GM12874 (cell line): ENCODE data around the gene ADIG.

Experiments used
- TF ChIP-seq, protein P1 (sequence below): IDR thresholded peaks from 2 replicates; pipeline ENCODE4 v1.5.1; 2011; ENCODE audit warnings: low read depth, mild to moderate bottlenecking, control low read depth, low read length, moderate library complexity; ENCODE audit not compliant: insufficient read depth

ADIG gene

DNA sequence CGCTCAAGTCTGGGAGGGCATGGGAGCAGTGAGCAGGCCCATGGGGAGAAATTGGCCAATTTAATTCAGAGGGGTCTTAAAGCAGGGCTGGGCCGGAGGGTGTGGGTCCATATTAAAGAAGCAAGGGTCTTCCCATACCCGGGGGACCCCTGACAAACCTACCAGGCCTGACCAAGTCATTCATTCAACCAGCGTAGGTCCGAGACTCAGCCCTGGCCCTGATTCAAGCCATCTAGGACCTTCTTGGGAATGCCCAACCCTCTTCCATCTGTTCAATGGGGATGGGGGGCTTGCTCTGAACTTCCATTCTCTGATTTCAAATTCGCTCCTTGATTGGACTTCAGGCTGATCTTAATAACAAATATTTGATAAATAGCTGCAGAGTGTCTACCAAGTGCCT is 7.3 kb downstream of the ADIG start:
- TF ChIP-seq, protein P1, sequence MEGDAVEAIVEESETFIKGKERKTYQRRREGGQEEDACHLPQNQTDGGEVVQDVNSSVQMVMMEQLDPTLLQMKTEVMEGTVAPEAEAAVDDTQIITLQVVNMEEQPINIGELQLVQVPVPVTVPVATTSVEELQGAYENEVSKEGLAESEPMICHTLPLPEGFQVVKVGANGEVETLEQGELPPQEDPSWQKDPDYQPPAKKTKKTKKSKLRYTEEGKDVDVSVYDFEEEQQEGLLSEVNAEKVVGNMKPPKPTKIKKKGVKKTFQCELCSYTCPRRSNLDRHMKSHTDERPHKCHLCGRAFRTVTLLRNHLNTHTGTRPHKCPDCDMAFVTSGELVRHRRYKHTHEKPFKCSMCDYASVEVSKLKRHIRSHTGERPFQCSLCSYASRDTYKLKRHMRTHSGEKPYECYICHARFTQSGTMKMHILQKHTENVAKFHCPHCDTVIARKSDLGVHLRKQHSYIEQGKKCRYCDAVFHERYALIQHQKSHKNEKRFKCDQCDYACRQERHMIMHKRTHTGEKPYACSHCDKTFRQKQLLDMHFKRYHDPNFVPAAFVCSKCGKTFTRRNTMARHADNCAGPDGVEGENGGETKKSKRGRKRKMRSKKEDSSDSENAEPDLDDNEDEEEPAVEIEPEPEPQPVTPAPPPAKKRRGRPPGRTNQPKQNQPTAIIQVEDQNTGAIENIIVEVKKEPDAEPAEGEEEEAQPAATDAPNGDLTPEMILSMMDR, result no peak

DNA sequence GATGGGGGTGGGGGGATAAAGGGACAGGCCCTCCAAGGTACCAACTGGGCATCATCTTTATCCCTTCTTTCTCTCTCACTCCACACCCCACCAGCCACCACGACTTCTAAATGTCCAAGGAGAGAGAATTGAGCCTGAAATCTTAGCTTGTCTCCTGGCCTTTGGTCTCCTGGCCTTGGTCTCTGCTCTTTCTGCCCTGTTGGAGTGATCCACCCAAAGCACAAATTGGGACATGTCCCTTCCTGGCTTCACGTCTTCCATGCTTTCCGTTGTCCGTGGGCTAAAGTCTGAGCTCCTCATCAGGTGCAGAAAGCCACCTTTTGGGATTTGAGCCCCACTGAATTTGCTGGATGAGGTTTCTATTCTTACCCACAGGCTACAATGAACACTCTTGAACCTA is 8.4 kb downstream of the ADIG start:
- TF ChIP-seq, protein P1, result no peak

DNA sequence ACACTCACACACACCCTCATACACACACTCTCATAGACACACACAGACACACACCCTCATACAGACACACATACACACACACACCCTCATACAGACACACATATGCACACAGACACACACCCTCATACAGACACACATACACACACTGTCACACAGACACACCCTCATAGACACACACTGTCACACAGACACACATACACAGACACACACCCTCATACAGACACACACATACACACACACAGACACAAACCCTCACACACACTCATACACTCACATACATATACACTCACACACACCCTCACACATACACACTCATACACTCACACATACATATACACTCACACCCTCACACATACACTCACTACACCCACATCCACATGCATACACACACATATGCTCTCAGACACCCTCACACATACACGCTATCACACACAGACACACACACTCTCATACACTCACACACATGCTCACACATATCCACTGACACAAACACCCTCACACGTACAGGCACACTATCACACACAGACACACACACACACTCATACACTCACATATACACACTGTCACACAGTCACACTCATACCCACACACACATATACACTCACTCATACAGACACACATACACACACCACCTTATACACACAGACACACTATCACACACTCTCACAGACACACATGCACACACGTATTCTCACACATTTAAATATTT is 9.1 kb downstream of the ADIG start:
- TF ChIP-seq, protein P1, result no peak

DNA sequence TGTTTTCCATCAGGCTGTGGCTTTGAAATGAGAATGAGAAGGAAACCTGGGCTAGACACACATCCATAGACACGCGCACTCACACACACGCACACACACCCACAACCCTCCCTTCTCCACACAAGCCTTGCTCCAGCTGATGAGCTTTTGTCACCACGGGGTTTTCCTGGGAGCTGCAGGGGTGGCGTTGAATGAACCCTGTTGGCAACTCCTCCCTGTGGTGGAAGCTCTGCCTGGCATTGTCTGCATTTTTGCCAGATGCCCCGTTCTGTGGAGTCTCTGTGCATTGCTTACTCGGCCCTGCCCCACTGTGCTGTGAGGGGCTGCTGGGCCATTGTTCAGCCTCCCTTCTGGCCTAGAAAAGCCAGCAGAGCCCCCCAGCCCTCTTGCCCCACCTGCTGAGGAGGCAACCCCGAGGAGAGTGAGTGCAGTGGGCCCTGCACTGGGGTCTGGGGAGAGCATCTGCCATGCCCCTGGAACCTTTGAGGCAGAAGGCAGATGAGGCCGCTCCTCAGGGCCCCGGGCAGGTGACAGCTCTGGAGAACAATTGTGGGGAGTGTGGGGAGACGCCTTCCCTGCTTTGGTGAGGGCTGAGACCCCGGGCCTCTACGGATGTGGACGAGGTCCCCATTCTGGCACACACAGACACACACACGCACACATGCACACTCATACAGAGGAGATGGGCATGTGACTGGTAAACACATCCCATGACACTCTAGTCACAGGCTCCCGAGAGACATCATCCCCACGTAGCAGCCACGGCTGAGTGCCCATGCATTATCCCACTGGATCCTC is 9.9 kb downstream of the ADIG start:
- TF ChIP-seq, protein P1, result no peak

DNA sequence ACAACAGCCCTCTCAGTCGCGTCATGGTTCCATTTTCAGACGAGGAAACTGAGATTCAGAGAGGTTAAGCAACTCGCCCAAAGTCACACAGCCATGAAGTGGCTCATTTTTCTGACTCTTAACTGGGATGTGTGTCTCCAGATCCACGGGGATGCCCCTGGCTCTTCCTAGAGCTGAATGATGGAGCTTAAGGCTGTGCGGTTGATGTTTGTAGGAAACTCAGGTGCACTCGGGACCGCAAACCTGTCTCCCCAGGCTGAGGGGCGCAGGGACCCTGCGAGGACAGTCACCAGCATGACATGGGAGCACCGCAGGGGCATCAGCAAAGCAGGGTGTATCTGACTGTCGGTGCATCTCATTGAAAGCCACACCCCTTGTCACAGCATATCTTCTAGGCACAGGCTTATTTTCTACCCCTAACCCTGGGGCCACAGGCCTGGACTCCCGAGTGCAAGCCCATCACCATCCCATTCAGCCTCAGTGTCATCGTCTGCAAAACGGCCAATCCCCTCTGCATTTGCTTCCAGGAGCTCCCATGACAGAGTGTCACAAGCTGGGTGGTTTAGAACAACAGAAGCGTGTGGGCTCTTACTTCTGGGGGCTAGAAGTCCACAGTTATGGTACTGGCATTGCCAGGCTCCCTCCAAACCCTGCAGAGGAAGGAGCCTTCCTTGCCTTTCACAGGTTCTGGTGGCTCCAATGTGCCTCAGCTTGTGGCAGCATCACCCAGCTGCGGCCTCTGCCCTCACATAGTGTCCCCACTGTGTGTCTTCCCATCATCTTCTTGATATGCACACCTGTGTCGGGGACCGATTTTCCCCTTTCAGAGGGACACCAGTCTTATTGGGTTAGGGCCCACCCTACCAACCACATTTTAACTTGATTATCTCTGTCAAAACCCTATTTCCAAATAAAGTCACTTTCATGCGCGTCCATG is 10.7 kb downstream of the ADIG start:
- TF ChIP-seq, protein P1, result no peak

DNA sequence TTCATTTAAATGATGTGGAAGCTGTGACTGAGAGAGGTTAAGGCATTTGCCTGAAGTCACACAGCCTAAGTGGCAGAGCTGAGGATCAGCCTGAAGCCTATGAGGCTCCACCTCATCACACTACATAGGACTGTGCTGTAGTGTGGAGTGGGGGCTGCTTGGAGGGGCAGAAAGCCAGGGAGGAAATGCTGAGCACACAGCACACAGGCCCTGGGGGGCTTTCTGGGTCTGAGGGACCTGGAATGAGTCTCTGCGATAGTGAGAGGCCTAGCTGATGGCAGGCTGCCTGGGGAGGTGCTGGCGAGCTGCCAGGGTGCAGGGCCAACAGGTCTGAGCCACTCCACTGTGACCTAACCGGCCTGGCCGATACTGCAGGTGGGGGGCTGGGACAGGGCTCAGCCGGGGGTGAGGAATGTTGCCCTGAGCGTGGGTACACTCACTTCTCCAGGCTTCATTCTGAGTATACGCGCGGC is 18.4 kb downstream of the ADIG start:
- TF ChIP-seq, protein P1, result no peak

DNA sequence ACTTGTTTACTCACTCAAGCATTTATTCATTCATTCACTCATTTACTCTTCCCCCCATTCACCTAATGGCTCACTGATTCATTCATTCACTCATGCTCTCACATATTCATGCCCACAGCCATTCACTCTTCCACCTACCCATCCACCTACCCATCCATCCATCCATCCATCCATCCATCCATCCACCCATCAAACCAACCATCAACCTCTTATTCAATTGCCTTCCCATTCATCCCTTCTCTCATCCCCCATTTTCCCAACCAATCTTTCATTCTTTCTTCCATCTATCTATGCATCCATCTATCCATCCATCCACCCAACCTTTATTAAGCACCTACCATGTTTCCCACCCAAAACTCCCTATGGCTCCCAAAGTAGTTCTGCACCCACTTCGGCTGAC is 19.1 kb downstream of the ADIG start:
- TF ChIP-seq, protein P1, result no peak
